ENCODE results near the gene NINJ1.

GRCh38 chr9:93169444-93169843 lies 35.4 kb upstream of the NINJ1 start:
- TF ChIP-seq SIN3A (IDR thresholded peaks at IDR 0.05; ENCODE audit: borderline replicate concordance, insufficient read depth, low read length), result no peak
- TF ChIP-seq POLR2AphosphoS5 (IDR thresholded peaks at IDR 0.05; ENCODE audit: low read depth, low read length), result no peak
